ENCODE results near the gene ANKRD28. TPM values are rescaled to one million over a fixed set of nuclear protein-coding genes. Genes with fewer than 3 reads are reported as not detected.

The ANKRD28 gene
- total and polyA plus RNA-seq, 2 of the 8 experiments (the other 6 are each of a cell fraction or from before 2014, with no cell fraction given), result 39.1 to 61.7 TPM

DNA sequence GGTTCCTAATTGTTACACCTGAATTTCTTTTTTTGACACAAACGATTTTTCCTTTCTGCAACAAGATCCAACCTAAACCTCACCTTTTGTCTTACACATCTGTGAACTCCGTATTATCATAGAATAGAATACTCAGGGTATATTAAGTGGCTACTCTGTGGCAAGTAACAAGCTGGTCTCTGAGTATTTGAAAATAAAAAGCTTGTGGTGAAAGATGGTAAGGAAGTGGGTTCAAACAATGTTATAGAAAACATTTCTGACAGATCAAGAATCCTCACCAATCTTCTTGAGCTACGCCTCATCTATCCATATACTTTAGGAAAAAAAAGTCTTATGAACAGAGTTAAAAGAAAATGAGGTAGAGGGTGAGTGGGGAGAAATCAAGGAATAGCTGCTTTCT lies 3.5 kb upstream of the ANKRD28 start:
- Histone ChIP-seq H3K79me2 (ENCODE audit: control insufficient read depth in 1 of 2, insufficient read depth in 2 of 2, low read length in 2 of 2) (peaks cover 0 to 45% of the 10 kb centered on the region in 2 experiments; a peak in 2 of 4 replicates), H3K4me1 (replicated peaks in 1 of 4; ENCODE audit: control insufficient read depth in 3 of 4, insufficient read depth in 4 of 4, low read length in 3 of 4) (peaks cover 0 to 7% (median 4%) of the 10 kb centered on the region in 4 experiments; a peak in 4 of 7 replicates), H3K27me3 (replicated peaks in 1 of 4; ENCODE audit: control insufficient read depth in 3 of 4, extremely low read depth in 1 of 4, insufficient read depth in 3 of 4, low read length in 3 of 4) (no peaks in the 10 kb centered on the region), H3K4me3 (ENCODE audit: extremely low read depth in 1 of 4, insufficient read depth in 2 of 4, low read depth in 3 of 4, low read length in 4 of 4) (no peak overlapping the region), H3K9me3 (ENCODE audit: insufficient read depth in 2 of 2, low read depth in 1 of 2, low read length in 1 of 2) (no peaks in the 10 kb centered on the region), H2AK5ac (ENCODE audit: low read depth, low read length) (no peak overlapping the region), H4K91ac (replicated peaks; ENCODE audit: insufficient read length, low read length) (no peak overlapping the region), H2BK5ac (ENCODE audit: low read depth, low read length) (no peak overlapping the region), H3K23me2 (ENCODE audit: low read depth, low read length) (no peaks in the 10 kb centered on the region), H2BK120ac (replicated peaks; ENCODE audit: low read depth, low read length) (no peak overlapping the region), H3K27ac (ENCODE audit: low read depth, low read length) (no peak overlapping the region), H4K5ac (ENCODE audit: insufficient read length, low read depth, low read length) (no peak overlapping the region), H3K18ac (ENCODE audit: extremely low read depth, low read length) (no peak overlapping the region), H3K4ac (replicated peaks; ENCODE audit: insufficient read length, low read depth, low read length) (no peak overlapping the region), H2BK20ac (ENCODE audit: low read length) (no peak overlapping the region), H2BK15ac (ENCODE audit: low read length) (no peak overlapping the region), H2AFZ (ENCODE audit: low read length) (no peak overlapping the region), H3K36me3 (ENCODE audit: control insufficient read depth in 2 of 4, insufficient read depth in 4 of 4, low read length in 3 of 4) (no peaks in the 10 kb centered on the region), H3K56ac (replicated peaks; ENCODE audit: insufficient read length, low read depth, low read length) (no peak overlapping the region), H3K14ac (ENCODE audit: insufficient read length) (no peak overlapping the region), H4K20me1 (replicated peaks in 1 of 2; ENCODE audit: control insufficient read depth in 1 of 2, insufficient read depth in 2 of 2, low read length in 2 of 2) (no peaks in the 10 kb centered on the region), H3K23ac (ENCODE audit: insufficient read length) (no peak overlapping the region), H3K79me1 (ENCODE audit: low read depth, low read length) (peaks cover 3% of the 10 kb centered on the region; the same call in 1 of the 2 replicates), H2BK12ac (ENCODE audit: low read depth, low read length) (no peak overlapping the region), H4K8ac (ENCODE audit: extremely low read depth, insufficient read depth, low read length) (no peak overlapping the region), H3K4me2 (ENCODE audit: insufficient read depth in 1 of 2, low read depth in 2 of 2, low read length in 2 of 2) (no peak overlapping the region), H3K9ac (replicated peaks in 1 of 4; ENCODE audit: extremely low read depth in 1 of 4, low read depth in 3 of 4, low read length in 3 of 4) (no peak overlapping the region)
- POLR2A ChIA-PET (ENCODE audit: partially characterized antibody), result interaction anchor here (0.7 to 1.0 kb wide), 3 partner anchors 20 to 346 kb away, joined by 3 to 4 read pairs (median 3); no protein-coding TSS in a partner anchor
- WGBS, 2 experiments (ENCODE audit: extremely low coverage in 1 of 2, insufficient coverage in 1 of 2, insufficient read length in 1 of 2, insufficient replicate concordance in 2 of 2, low coverage in 1 of 2, low lambda C conversion rate in 2 of 2, missing lambda C conversion rate in 1 of 2), result 92% methylated on average over 3 of the region's 3 CpGs; no CpG with 5 or more reads in 1 of the 2 experiments
- FAIRE-seq (no peak), DNase-seq (ENCODE audit: low read depth in 1 of 2, low spot score in 2 of 2) (no peak)
- CTCF ChIA-PET (ENCODE audit: partially characterized antibody), result interaction anchor here (0.8 to 3.1 kb wide), 5 partner anchors 11 to 403 kb away, joined by 3 to 15 read pairs (median 5); no protein-coding TSS in a partner anchor
- TF ChIP-seq, protein P1, sequence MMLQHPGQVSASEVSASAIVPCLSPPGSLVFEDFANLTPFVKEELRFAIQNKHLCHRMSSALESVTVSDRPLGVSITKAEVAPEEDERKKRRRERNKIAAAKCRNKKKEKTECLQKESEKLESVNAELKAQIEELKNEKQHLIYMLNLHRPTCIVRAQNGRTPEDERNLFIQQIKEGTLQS (IDR thresholded peaks at IDR 0.05; ENCODE audit: insufficient read depth, low read depth, low read length), result no peak
- TF ChIP-seq RNF2 (IDR thresholded peaks at IDR 0.05; ENCODE audit: borderline replicate concordance, low read depth, low read length, missing control alignments, poor library complexity, severe bottlenecking) (no peak), BACH1 (IDR thresholded peaks at IDR 0.05; ENCODE audit: low read length) (no peak), CHD1 (IDR thresholded peaks at IDR 0.05; ENCODE audit: low read depth, low read length) (no peak), CTBP2 (IDR thresholded peaks at IDR 0.05; ENCODE audit: borderline replicate concordance, insufficient read depth, insufficient read length, low read length) (no peak), KDM1A (IDR thresholded peaks at IDR 0.05; ENCODE audit: borderline replicate concordance, low read length) (no peak), POU5F1 (IDR thresholded peaks at IDR 0.05; ENCODE audit: low read depth, low read length) (no peak), JUN (IDR thresholded peaks at IDR 0.05; ENCODE audit: low read depth, low read length) (no peak), EGR1 (IDR thresholded peaks at IDR 0.05; ENCODE audit: borderline replicate concordance, low read depth, low read length) (no peak), JUND (IDR thresholded peaks at IDR 0.05; ENCODE audit: low read length) (no peak), ASH2L (IDR thresholded peaks at IDR 0.05; ENCODE audit: low read length) (no peak), MAFK (IDR thresholded peaks at IDR 0.05; ENCODE audit: low read depth, low read length) (no peak), SP4 (IDR thresholded peaks at IDR 0.05; ENCODE audit: low read length) (no peak)
- TF ChIP-seq, protein P2, sequence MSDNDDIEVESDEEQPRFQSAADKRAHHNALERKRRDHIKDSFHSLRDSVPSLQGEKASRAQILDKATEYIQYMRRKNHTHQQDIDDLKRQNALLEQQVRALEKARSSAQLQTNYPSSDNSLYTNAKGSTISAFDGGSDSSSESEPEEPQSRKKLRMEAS (IDR thresholded peaks at IDR 0.05), result no peak
